HEK293T (cell line): Measurements from ENCODE around the gene CKM.

Source experiments
- ARNT ChIP-seq: fragments of 450-650 bp; IDR thresholded peaks from 2 replicates; pipeline ENCODE4 v1.6.1; 2017; ENCODE audit warnings: mild to moderate bottlenecking
- BHLHE40 ChIP-seq: fragments of 450-650 bp; IDR thresholded peaks from 2 replicates; pipeline ENCODE4 v1.6.1; 2016; ENCODE audit warnings: mild to moderate bottlenecking, moderate library complexity, borderline replicate concordance
- CTBP1 ChIP-seq: fragments of 450-650 bp; IDR thresholded peaks from 2 replicates; pipeline ENCODE4 v1.6.1; 2016; ENCODE audit warnings: borderline replicate concordance
- FOXK2 ChIP-seq: fragments of 450-650 bp; IDR thresholded peaks from 2 replicates; pipeline ENCODE4 v1.6.1; 2016; ENCODE audit warnings: mild to moderate bottlenecking
- FOXM1 ChIP-seq: fragments of 450-650 bp; IDR thresholded peaks from 2 replicates; pipeline ENCODE4 v1.6.1; 2017; ENCODE audit warnings: mild to moderate bottlenecking, borderline replicate concordance
- SUZ12 ChIP-seq: fragments of 450-650 bp; IDR thresholded peaks from 2 replicates; pipeline ENCODE4 v1.6.1; 2016; ENCODE audit warnings: mild to moderate bottlenecking
- TARDBP ChIP-seq: fragments of 450-650 bp; IDR thresholded peaks from 2 replicates; pipeline ENCODE4 v1.6.1; 2016

- TF ChIP-seq CTBP1 (no peak), FOXK2 (no peak), FOXM1 (no peak), TARDBP (no peak), BHLHE40 (no peak), ARNT (no peak), SUZ12 (no peak)
These were observed 29.4 kb upstream of the CKM start for GRCh38 chr19:45352062-45352461.
